Activated T-cell treated with anti-CD3 and anti-CD28 coated beads, Interleukin-2, amount 50 U/mL, for 4 hours (primary cell): ENCODE results near the gene RTN1. TPM values are rescaled to one million over a fixed set of nuclear protein-coding genes. Genes with fewer than 3 reads are reported as not detected.

ENCODE experiments used
- ATAC-seq, 2 donors: fragments of 200-7000 bp; cut with Tn5 transposase; one replicate each; pipeline ENCODE4 v1.10.0; 2021
- DNase-seq: peaks from one replicate; pipeline ENCODE4 v3.0.0-alpha.2; 2020
- H3K27me3 Mint-ChIP-seq: one replicate; pipeline ENCODE4 v1.8.0; 2021; ENCODE audit warnings: low read depth, mixed read lengths
- H3K36me3 Mint-ChIP-seq: one replicate; pipeline ENCODE4 v1.8.0; 2022; ENCODE audit warnings: mixed read lengths; ENCODE audit not compliant: insufficient read depth
- H3K4me1 Mint-ChIP-seq: one replicate; pipeline ENCODE4 v1.8.0; 2021; ENCODE audit warnings: low read depth, mixed read lengths
- H3K4me3 Mint-ChIP-seq: one replicate; pipeline ENCODE4 v1.8.0; 2021; ENCODE audit warnings: mild to moderate bottlenecking, moderate library complexity, mixed read lengths
- H3K9me3 Mint-ChIP-seq: one replicate; pipeline ENCODE4 v1.8.0; 2021; ENCODE audit warnings: mixed read lengths
- total RNA-seq, 3 donors: library from RNA; stranded (reverse); gene quantifications; one replicate each; pipeline ENCODE4 v1.2.1, GENCODE V29; 2021

The RTN1 gene
- total RNA-seq, 3 donors from 2014 or later = not detected

GRCh38 chr14:59739794-59740193 is 130.8 kb downstream of the RTN1 start:
- DNase-seq (no peak), ATAC-seq (no peak)
- H3K36me3 Mint-ChIP-seq = no peaks in the 10 kb centered on the region
- no peaks in the 10 kb centered on the region for H3K27me3 Mint-ChIP-seq
- H3K4me3 Mint-ChIP-seq = no peak overlapping the region
- H3K4me1 Mint-ChIP-seq = no peaks in the 10 kb centered on the region
- peaks cover 11% of the 10 kb centered on the region for H3K9me3 Mint-ChIP-seq

GRCh38 chr14:59728304-59728703 is 142.3 kb downstream of the RTN1 start:
- ATAC-seq (no peak), DNase-seq (no peak)
- H3K9me3 Mint-ChIP-seq = no peaks in the 10 kb centered on the region
- H3K4me1 Mint-ChIP-seq = no peaks in the 10 kb centered on the region
- no peaks in the 10 kb centered on the region for H3K36me3 Mint-ChIP-seq
- H3K27me3 Mint-ChIP-seq = no peaks in the 10 kb centered on the region
- H3K4me3 Mint-ChIP-seq = no peak overlapping the region

- H3K36me3 Mint-ChIP-seq = no peaks in the 10 kb centered on the region
- no peaks in the 10 kb centered on the region for H3K9me3 Mint-ChIP-seq
- DNase-seq (no peak), ATAC-seq (no peak)
- H3K4me1 Mint-ChIP-seq = no peaks in the 10 kb centered on the region
- no peak overlapping the region for H3K4me3 Mint-ChIP-seq
- no peaks in the 10 kb centered on the region for H3K27me3 Mint-ChIP-seq
These were observed 143.4 kb downstream of the RTN1 start for GRCh38 chr14:59727073-59727661.

- peaks cover 2% of the 10 kb centered on the region for H3K27me3 Mint-ChIP-seq
- no peaks in the 10 kb centered on the region for H3K4me1 Mint-ChIP-seq
- H3K36me3 Mint-ChIP-seq = no peaks in the 10 kb centered on the region
- DNase-seq (no peak), ATAC-seq (no peak)
- no peak overlapping the region for H3K4me3 Mint-ChIP-seq
- no peaks in the 10 kb centered on the region for H3K9me3 Mint-ChIP-seq
These were observed 159.5 kb downstream of the RTN1 start for GRCh38 chr14:59711080-59711479.

GRCh38 chr14:59707778-59708561 is 162.6 kb downstream of the RTN1 start:
- H3K36me3 Mint-ChIP-seq = no peaks in the 10 kb centered on the region
- H3K9me3 Mint-ChIP-seq = peaks cover 5% of the 10 kb centered on the region
- DNase-seq (no peak), ATAC-seq (no peak)
- peaks cover under 1% of the 10 kb centered on the region for H3K27me3 Mint-ChIP-seq
- H3K4me3 Mint-ChIP-seq = no peak overlapping the region
- H3K4me1 Mint-ChIP-seq = no peaks in the 10 kb centered on the region

- H3K36me3 Mint-ChIP-seq = no peaks in the 10 kb centered on the region
- H3K9me3 Mint-ChIP-seq = peaks cover 5% of the 10 kb centered on the region
- H3K4me3 Mint-ChIP-seq = no peak overlapping the region
- H3K4me1 Mint-ChIP-seq = no peaks in the 10 kb centered on the region
- DNase-seq (no peak), ATAC-seq (no peak)
- H3K27me3 Mint-ChIP-seq = no peaks in the 10 kb centered on the region
These were observed 164.7 kb downstream of the RTN1 start for GRCh38 chr14:59705866-59706265.

GRCh38 chr14:59705245-59705644 is 165.3 kb downstream of the RTN1 start:
- no peak overlapping the region for H3K4me3 Mint-ChIP-seq
- peaks cover 5% of the 10 kb centered on the region for H3K9me3 Mint-ChIP-seq
- ATAC-seq (no peak), DNase-seq (no peak)
- no peaks in the 10 kb centered on the region for H3K36me3 Mint-ChIP-seq
- no peaks in the 10 kb centered on the region for H3K27me3 Mint-ChIP-seq
- H3K4me1 Mint-ChIP-seq = no peaks in the 10 kb centered on the region

- ATAC-seq (no peak), DNase-seq (no peak)
- H3K27me3 Mint-ChIP-seq = no peaks in the 10 kb centered on the region
- no peaks in the 10 kb centered on the region for H3K4me1 Mint-ChIP-seq
- H3K4me3 Mint-ChIP-seq = no peak overlapping the region
- H3K36me3 Mint-ChIP-seq = no peaks in the 10 kb centered on the region
- H3K9me3 Mint-ChIP-seq = peaks cover 5% of the 10 kb centered on the region
These were observed 166.4 kb downstream of the RTN1 start for GRCh38 chr14:59704054-59704645.

GRCh38 chr14:59699442-59699841 is 171.1 kb downstream of the RTN1 start:
- no peak overlapping the region for H3K4me3 Mint-ChIP-seq
- H3K27me3 Mint-ChIP-seq = peaks cover 3% of the 10 kb centered on the region
- ATAC-seq (no peak), DNase-seq (no peak)
- H3K9me3 Mint-ChIP-seq = peaks cover 5% of the 10 kb centered on the region
- no peaks in the 10 kb centered on the region for H3K36me3 Mint-ChIP-seq
- no peaks in the 10 kb centered on the region for H3K4me1 Mint-ChIP-seq

- H3K36me3 Mint-ChIP-seq = no peaks in the 10 kb centered on the region
- no peak overlapping the region for H3K4me3 Mint-ChIP-seq
- H3K9me3 Mint-ChIP-seq = peaks cover 5% of the 10 kb centered on the region
- ATAC-seq (no peak), DNase-seq (no peak)
- no peaks in the 10 kb centered on the region for H3K4me1 Mint-ChIP-seq
- peaks cover 3% of the 10 kb centered on the region for H3K27me3 Mint-ChIP-seq
These were observed 171.8 kb downstream of the RTN1 start for GRCh38 chr14:59698793-59699192.

GRCh38 chr14:59695198-59695597 is 175.4 kb downstream of the RTN1 start:
- H3K9me3 Mint-ChIP-seq = peaks cover 4% of the 10 kb centered on the region
- no peaks in the 10 kb centered on the region for H3K36me3 Mint-ChIP-seq
- H3K4me3 Mint-ChIP-seq = no peak overlapping the region
- DNase-seq (no peak), ATAC-seq (no peak)
- peaks cover 3% of the 10 kb centered on the region for H3K27me3 Mint-ChIP-seq
- H3K4me1 Mint-ChIP-seq = no peaks in the 10 kb centered on the region

- ATAC-seq (no peak), DNase-seq (no peak)
- Mint-ChIP-seq H3K4me3 (no peak overlapping the region), H3K9me3 (peaks cover 4% of the 10 kb centered on the region), H3K36me3 (no peaks in the 10 kb centered on the region), H3K27me3 (peaks cover 10% of the 10 kb centered on the region), H3K4me1 (no peaks in the 10 kb centered on the region)
These were observed 179.3 kb downstream of the RTN1 start for GRCh38 chr14:59691266-59691665.

- Mint-ChIP-seq H3K27me3 (peaks cover 15% of the 10 kb centered on the region), H3K4me3 (no peak overlapping the region), H3K4me1 (no peaks in the 10 kb centered on the region), H3K9me3 (peaks cover 4% of the 10 kb centered on the region), H3K36me3 (no peaks in the 10 kb centered on the region)
- ATAC-seq = no peak
- DNase-seq = no peak
These were observed 180.2 kb downstream of the RTN1 start for GRCh38 chr14:59690426-59690825.

- ATAC-seq (peak; percentile 43 to 59), DNase-seq (no peak)
- Mint-ChIP-seq H3K36me3 (no peaks in the 10 kb centered on the region), H3K4me1 (no peaks in the 10 kb centered on the region), H3K27me3 (peaks cover 15% of the 10 kb centered on the region), H3K9me3 (peaks cover 4% of the 10 kb centered on the region), H3K4me3 (no peak overlapping the region)
These were observed 182.1 kb downstream of the RTN1 start for GRCh38 chr14:59688224-59689170.
